Tibial nerve (tissue), 4 donors: ENCODE measurements around the gene NPFFR2.

ENCODE experiments used
- CTCF ChIP-seq, 5 experiments: fragments of 200-600 bp in 3 of 5; fragments of 450-650 bp in 2 of 5; sonication (generic) in 3 of 5; IDR thresholded peaks; one replicate each; pipeline ENCODE4 v1.5.1; 2016 to 2019; ENCODE audit warnings: antibody characterized with exemption in 5 of 5, mild to moderate bottlenecking in 3 of 5, moderate library complexity in 2 of 5
- EP300 ChIP-seq, 2 donors: sonication (generic); formaldehyde crosslinking; IDR thresholded peaks; one replicate each; pipeline ENCODE4 v1.6.1; 2017; ENCODE audit warnings: antibody characterized with exemption in 2 of 2, mild to moderate bottlenecking in 1 of 2
- POLR2A ChIP-seq, 2 donors: fragments of 450-650 bp; IDR thresholded peaks; one replicate each; pipeline ENCODE4 v1.6.1; 2017; ENCODE audit warnings: antibody characterized with exemption in 2 of 2, mild to moderate bottlenecking in 2 of 2, moderate library complexity in 2 of 2

GRCh38 chr4:72022553-72022952 lies 9.2 kb upstream of the NPFFR2 start:
- TF ChIP-seq CTCF (IDR thresholded peaks at IDR 0.05): no peak
- no peak for TF ChIP-seq POLR2A (IDR thresholded peaks at IDR 0.05)
- TF ChIP-seq EP300 (IDR thresholded peaks at IDR 0.05): no peak
